ENCODE measurements around the gene ZNF134. TPM values are rescaled to one million over a fixed set of nuclear protein-coding genes. Genes with fewer than 3 reads are reported as not detected.

The ZNF134 gene
- total and polyA plus RNA-seq, 2 experiments from 2014 or later, result 14.6 to 79.6 TPM

DNA sequence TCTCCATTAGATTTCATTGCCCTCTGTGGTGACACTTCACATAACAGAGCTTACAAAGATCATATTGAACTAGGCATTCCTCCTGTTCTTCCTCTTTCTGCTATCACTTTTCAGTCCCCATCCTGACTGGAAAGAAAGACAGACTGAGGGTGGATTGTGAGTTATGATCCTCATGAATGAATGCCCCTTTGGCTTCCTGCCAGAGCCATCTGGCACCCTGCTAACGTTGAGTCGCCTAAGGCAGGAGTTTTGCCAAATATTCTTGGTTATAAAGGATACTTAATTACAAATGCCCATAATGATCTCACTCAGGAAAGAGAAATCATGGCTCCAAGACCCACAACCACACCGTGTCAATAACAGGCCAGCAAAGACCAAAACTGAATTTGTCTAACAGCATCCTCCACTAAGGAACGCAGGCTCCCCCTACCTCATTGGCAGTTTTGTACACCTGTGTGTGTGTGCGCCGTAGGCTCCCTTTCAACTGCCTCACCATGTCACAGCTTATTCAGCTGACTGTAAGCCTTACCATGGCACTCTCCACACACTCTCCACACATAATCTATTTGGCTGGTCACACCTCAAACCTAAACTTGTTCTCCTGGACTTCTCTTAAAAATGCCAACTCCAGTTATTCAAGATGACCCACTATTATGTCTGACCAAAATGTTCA is 34.4 kb downstream of the ZNF134 start:
- no peak overlapping the region; the same call in 2 of the 3 replicates for H3K4me3 Mint-ChIP-seq
- Histone ChIP-seq H3K27me3 (ENCODE audit: insufficient read depth) (no peaks in the 10 kb centered on the region), H3K36me3 (ENCODE audit: insufficient read depth) (no peaks in the 10 kb centered on the region), H3K79me2 (replicated peaks; ENCODE audit: insufficient read depth) (no peaks in the 10 kb centered on the region), H3K4me1 (ENCODE audit: insufficient read depth) (no peaks in the 10 kb centered on the region; the same call in 1 of the 2 replicates), H3K9me2 (ENCODE audit: insufficient read depth) (peaks cover 5% of the 10 kb centered on the region; the same call in 1 of the 2 replicates), H3K4me3 (no peak overlapping the region), H3F3A (replicated peaks; ENCODE audit: low read depth) (no peaks in the 10 kb centered on the region), H4K20me1 (replicated peaks; ENCODE audit: insufficient read depth) (no peaks in the 10 kb centered on the region), H3K4me2 (no peak overlapping the region), H2AFZ (no peak overlapping the region), H3K27ac (ENCODE audit: low read depth) (no peak overlapping the region)
- ATAC-seq (no peak), DNase-seq (ENCODE audit: low spot score) (no peak)
- TF ChIP-seq, protein P1, sequence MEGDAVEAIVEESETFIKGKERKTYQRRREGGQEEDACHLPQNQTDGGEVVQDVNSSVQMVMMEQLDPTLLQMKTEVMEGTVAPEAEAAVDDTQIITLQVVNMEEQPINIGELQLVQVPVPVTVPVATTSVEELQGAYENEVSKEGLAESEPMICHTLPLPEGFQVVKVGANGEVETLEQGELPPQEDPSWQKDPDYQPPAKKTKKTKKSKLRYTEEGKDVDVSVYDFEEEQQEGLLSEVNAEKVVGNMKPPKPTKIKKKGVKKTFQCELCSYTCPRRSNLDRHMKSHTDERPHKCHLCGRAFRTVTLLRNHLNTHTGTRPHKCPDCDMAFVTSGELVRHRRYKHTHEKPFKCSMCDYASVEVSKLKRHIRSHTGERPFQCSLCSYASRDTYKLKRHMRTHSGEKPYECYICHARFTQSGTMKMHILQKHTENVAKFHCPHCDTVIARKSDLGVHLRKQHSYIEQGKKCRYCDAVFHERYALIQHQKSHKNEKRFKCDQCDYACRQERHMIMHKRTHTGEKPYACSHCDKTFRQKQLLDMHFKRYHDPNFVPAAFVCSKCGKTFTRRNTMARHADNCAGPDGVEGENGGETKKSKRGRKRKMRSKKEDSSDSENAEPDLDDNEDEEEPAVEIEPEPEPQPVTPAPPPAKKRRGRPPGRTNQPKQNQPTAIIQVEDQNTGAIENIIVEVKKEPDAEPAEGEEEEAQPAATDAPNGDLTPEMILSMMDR (conservative IDR thresholded peaks at IDR 0.05; ENCODE audit: low read depth in 2 of 2), result peak in 1 of 2 experiments; percentile 33; a peak in 1 of 4 replicates
- no peak for TF ChIP-seq EZH2phosphoT487 (IDR thresholded peaks at IDR 0.05; ENCODE audit: unreplicated experiment)
- H3K27me3 Mint-ChIP-seq (ENCODE audit: insufficient read depth, low read depth, poor library complexity), result peaks cover 5% of the 10 kb centered on the region
- peaks cover 6% of the 10 kb centered on the region for H3K4me1 Mint-ChIP-seq
- peaks cover under 1% of the 10 kb centered on the region for H3K36me3 Mint-ChIP-seq (ENCODE audit: low read depth)
- H3K27ac Mint-ChIP-seq, result no peak overlapping the region
- no peaks in the 10 kb centered on the region for H3K9me3 Mint-ChIP-seq

GRCh38 chr19:57651654-57651996 is 37.6 kb downstream of the ZNF134 start:
- ATAC-seq (peak; percentile 88), DNase-seq (ENCODE audit: low spot score) (peak; percentile 62)
- peaks cover 16% of the 10 kb centered on the region for H3K9me2 ChIP-seq (ENCODE audit: insufficient read depth)
- no peaks in the 10 kb centered on the region for H3K36me3 ChIP-seq (ENCODE audit: insufficient read depth)
- Mint-ChIP-seq H3K36me3 (ENCODE audit: low read depth) (no peaks in the 10 kb centered on the region; the same call in 2 of the 3 replicates), H3K9me3 (peaks cover 7% of the 10 kb centered on the region; the same call in 2 of the 3 replicates), H3K4me3 (peak overlapping the region; percentile 25; the same call in 2 of the 3 replicates), H3K27me3 (ENCODE audit: insufficient read depth, low read depth, poor library complexity) (peaks cover 7% of the 10 kb centered on the region), H3K4me1 (peaks cover 6% of the 10 kb centered on the region), H3K27ac (peak overlapping the region; percentile 30; the same call in 1 of the 2 replicates)
- H3K27ac ChIP-seq (ENCODE audit: low read depth), result no peak overlapping the region
- H3K79me2 ChIP-seq (replicated peaks; ENCODE audit: insufficient read depth), result no peaks in the 10 kb centered on the region
- no peaks in the 10 kb centered on the region for H3F3A ChIP-seq (replicated peaks; ENCODE audit: low read depth)
- no peaks in the 10 kb centered on the region for H4K20me1 ChIP-seq (replicated peaks; ENCODE audit: insufficient read depth)
- TF ChIP-seq, protein P2, sequence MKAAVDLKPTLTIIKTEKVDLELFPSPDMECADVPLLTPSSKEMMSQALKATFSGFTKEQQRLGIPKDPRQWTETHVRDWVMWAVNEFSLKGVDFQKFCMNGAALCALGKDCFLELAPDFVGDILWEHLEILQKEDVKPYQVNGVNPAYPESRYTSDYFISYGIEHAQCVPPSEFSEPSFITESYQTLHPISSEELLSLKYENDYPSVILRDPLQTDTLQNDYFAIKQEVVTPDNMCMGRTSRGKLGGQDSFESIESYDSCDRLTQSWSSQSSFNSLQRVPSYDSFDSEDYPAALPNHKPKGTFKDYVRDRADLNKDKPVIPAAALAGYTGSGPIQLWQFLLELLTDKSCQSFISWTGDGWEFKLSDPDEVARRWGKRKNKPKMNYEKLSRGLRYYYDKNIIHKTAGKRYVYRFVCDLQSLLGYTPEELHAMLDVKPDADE (IDR thresholded peaks at IDR 0.05), result no peak
- TF ChIP-seq, protein P1 (conservative IDR thresholded peaks at IDR 0.05; ENCODE audit: low read depth in 2 of 2), result peak; percentile 39 to 56
- H3K4me2 ChIP-seq, result peak overlapping the region; percentile 27; the same call in 1 of the 2 replicates
- H3K4me3 ChIP-seq, result 0 out of 2 replicates have a peak overlapping the region, but pooled peaks have one; percentile 14
- no peaks in the 10 kb centered on the region; the same call in 1 of the 2 replicates for H3K4me1 ChIP-seq (ENCODE audit: insufficient read depth)
- H2AFZ ChIP-seq, result peak overlapping the region; percentile 95
- no peaks in the 10 kb centered on the region for H3K27me3 ChIP-seq (ENCODE audit: insufficient read depth)
